ENCODE results near the gene GPC5.
"Not testable (repeated sequence)": the region's sequence is repeated elsewhere in the genome, so short reads cannot be mapped to it uniquely, and the experiment has no call there.

The GPC5 gene

DNA sequence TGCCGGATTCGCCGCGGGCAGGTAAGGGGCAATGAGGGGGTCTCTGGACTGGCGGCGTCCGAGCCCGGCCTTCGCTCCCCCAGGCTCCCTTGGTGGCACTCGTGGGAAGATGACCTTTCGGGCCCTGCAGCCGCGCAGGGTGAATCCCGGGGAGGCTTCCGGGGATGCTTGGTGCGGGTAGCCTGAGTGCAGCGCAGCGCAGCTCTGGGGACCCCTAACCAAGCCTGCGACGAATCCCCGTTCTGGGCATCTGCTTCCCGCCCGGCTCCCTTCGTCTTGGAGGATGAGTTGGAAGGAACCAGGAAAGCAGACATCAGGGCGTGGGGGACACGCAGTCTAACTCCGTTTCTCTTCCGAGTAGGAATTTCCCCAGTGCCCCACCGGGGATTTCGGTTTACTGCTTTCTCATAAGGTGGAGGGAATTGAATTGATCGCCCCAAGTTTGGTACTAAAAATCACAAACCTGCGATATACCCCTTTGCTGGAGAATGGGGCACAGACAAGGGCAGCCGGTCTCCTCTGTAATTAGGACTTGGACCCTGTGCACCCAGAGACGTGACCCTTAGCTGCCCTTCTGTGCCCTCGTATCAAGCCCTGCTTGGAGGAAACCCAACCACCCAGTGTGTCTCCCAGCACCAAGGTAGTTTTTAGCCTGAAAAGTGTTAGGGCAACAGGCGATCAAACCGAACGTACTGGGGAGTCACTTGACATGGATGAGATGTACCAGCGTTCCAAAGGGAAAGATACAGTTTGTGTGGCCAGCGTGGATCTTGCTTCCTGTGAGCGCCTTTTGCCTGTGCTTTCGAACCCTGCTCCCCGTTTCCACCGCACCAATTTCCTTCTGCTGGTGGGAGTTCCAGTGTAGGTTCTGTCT, 1.0 kb downstream of the GPC5 start:
- Mint-ChIP-seq H3K27me3 (peaks cover 11% of the 10 kb centered on the region), H3K9me3 (no peaks in the 10 kb centered on the region), H3K4me1 (peaks cover 39% of the 10 kb centered on the region), H3K36me3 (no peaks in the 10 kb centered on the region), H3K27ac (peak overlapping the region; percentile 59), H3K4me3 (peak overlapping the region; percentile 81)
- ATAC-seq, result peak; percentile 31

DNA sequence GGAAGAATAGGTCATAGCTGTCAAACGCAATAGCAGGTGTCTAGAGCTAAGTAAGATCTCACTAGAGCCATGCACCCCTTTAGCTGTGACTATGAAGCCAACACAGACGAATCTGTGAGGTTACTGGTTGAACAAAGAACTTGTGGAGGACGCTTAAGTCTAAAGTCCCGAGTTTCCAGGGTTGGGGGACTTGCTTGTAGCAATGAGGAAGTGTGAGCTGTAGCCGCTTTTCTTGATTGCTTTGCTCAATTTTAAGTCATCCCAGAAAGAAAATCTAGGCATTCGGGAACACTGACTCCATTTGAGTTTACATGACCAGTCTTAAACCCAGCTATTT, 1.6 kb downstream of the GPC5 start:
- Mint-ChIP-seq H3K36me3 (no peaks in the 10 kb centered on the region), H3K27me3 (peaks cover 5% of the 10 kb centered on the region), H3K27ac (no peak overlapping the region), H3K4me3 (no peak overlapping the region), H3K4me1 (peaks cover 40% of the 10 kb centered on the region), H3K9me3 (no peaks in the 10 kb centered on the region)
- no peak for ATAC-seq

DNA sequence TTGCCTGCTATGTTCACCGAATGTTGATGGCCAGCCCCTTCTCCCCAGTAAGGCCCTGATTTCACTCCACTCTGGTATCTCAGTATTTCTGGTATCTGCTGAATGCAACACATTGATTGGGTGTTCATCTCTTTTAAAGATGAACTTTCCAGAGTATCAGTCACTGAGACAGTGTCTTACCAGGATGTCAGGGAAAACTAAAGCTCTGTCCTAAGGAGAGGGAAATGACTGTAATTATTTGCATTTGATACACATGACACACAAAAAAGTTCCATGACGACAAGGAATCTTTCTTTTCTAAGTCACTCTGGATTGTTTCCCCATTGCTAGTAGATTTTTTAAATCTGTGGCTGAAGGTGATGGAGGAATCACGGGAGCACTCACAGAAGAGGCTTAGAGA, 2.2 kb downstream of the GPC5 start:
- Mint-ChIP-seq H3K9me3 (no peaks in the 10 kb centered on the region), H3K27me3 (no peaks in the 10 kb centered on the region), H3K4me3 (no peak overlapping the region), H3K36me3 (no peaks in the 10 kb centered on the region), H3K4me1 (peaks cover 47% of the 10 kb centered on the region), H3K27ac (no peak overlapping the region)
- no peak for ATAC-seq

DNA sequence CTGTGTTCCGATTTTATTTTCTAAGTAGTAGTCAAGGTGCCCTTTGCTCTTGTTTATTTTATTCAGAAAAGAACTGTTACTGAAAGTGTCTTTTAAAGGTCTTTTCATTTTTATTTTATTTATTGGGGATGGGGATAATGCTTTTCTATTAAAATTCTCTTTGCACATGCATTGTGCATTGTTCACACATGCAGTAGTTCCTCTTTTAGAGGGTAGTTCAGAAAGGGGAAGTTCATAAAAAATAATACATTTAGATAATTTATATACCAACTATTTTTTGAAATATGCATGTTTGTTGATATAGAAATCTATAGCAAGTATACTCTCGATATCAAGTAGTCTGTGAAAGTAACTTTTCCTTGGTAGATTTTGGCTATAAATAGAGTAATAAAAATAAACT, 3.5 kb downstream of the GPC5 start:
- ATAC-seq, result no peak
- Mint-ChIP-seq H3K27ac (no peak overlapping the region), H3K27me3 (no peaks in the 10 kb centered on the region), H3K36me3 (peaks cover 6% of the 10 kb centered on the region), H3K4me3 (no peak overlapping the region), H3K9me3 (peaks cover 3% of the 10 kb centered on the region), H3K4me1 (peaks cover 54% of the 10 kb centered on the region)

DNA sequence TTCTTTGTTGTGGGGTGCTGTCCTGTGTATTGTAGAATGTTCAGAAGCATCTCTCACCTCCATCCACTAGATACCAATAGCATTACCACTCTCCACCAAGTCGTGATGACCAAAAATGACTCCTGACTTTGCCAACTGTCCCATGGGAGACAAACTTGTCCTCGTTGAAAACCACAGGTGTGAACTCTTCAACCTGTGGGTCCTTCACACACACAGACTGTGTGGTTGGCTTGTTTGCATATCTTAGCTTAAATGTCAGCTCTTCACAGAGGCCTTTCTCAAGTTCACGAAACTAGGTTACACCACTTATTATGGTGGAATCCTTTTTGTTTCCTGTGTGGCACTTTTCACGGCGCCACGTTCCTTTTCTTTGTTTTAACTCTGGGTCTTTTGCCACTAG, 6.8 kb downstream of the GPC5 start:
- peak; percentile 60 for ATAC-seq
- H3K27me3 Mint-ChIP-seq, result no peaks in the 10 kb centered on the region

DNA sequence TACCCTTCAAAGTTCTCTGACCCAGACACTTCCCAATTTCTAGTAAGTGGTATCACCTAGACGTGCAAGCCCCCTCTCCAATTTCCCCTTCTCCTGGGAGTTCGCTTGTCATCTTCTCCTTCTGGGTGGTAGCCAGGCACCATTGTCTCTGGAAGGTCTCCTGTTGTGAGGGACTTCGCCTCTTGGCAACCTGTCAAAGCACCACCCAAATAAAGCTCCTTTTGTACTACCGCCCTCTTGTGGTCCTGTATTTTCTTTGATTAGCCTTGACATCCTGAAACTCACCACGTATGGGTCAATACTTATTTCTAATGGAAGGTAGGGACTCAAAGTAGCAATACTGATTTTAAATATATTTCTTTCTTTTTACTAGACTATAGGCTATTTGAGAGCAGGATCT, 8.2 kb downstream of the GPC5 start:
- H3K4me1 Mint-ChIP-seq, result peaks cover 27% of the 10 kb centered on the region
- no peaks in the 10 kb centered on the region for H3K27me3 Mint-ChIP-seq
- ATAC-seq, result no peak
- no peak overlapping the region for H3K4me3 Mint-ChIP-seq
- no peak overlapping the region for H3K27ac Mint-ChIP-seq
- H3K36me3 Mint-ChIP-seq, result peaks cover 6% of the 10 kb centered on the region
- H3K9me3 Mint-ChIP-seq, result peaks cover 3% of the 10 kb centered on the region

More for the DNA sequence above, 6.8 kb downstream of the GPC5 start:
- no peak overlapping the region for H3K27ac Mint-ChIP-seq
- H3K9me3 Mint-ChIP-seq, result peaks cover 3% of the 10 kb centered on the region
- H3K36me3 Mint-ChIP-seq, result peaks cover 6% of the 10 kb centered on the region
- H3K4me1 Mint-ChIP-seq, result peaks cover 31% of the 10 kb centered on the region
- H3K4me3 Mint-ChIP-seq, result no peak overlapping the region

DNA sequence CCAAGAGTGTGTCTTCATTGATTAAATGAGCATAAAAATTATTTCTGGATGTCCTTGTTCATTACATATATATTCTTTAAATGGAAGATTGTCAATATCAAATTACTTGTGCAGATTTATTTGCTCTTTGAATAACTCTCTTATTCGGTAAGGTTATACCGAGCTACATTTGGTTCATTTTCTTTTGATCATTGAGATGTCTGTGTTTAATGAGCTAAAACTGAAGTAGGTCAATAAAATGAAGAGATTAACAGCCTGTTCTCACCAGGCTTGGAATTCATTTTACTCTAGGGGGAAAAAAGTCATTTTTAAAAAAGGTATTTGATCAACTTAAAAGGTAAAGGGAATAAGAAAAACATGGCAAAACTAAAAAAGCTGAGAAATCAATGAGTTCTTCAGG, 10.6 kb downstream of the GPC5 start:
- Mint-ChIP-seq H3K27ac (no peak overlapping the region), H3K4me1 (peaks cover 15% of the 10 kb centered on the region), H3K4me3 (no peak overlapping the region), H3K9me3 (peaks cover 3% of the 10 kb centered on the region), H3K36me3 (peaks cover 6% of the 10 kb centered on the region), H3K27me3 (no peaks in the 10 kb centered on the region)
- ATAC-seq, result no peak

DNA sequence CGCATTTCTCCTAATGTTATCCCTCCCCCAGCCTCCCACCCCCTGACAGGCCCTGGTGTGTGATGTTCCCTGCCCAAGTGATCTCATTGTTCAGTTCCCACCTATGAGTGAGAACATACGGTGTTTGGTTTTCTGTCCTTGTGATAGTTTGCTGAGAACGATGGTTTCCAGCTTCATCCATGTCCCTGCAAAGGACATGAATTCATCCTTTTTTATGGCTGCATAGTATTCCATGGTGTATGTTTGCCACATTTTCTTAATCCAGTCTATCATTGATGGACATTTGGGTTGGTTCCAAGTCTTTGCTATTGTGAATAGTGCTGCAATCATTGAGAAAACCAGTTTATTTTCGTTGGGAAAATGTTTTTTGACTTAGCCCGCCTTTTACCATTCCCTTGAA, 18.2 kb downstream of the GPC5 start:
- not testable (repeated sequence) for H3K27ac Mint-ChIP-seq, H3K4me3 Mint-ChIP-seq, H3K9me3 Mint-ChIP-seq, H3K4me1 Mint-ChIP-seq, ATAC-seq, H3K36me3 Mint-ChIP-seq
- peaks cover 22% of the 10 kb centered on the region for H3K27me3 Mint-ChIP-seq

DNA sequence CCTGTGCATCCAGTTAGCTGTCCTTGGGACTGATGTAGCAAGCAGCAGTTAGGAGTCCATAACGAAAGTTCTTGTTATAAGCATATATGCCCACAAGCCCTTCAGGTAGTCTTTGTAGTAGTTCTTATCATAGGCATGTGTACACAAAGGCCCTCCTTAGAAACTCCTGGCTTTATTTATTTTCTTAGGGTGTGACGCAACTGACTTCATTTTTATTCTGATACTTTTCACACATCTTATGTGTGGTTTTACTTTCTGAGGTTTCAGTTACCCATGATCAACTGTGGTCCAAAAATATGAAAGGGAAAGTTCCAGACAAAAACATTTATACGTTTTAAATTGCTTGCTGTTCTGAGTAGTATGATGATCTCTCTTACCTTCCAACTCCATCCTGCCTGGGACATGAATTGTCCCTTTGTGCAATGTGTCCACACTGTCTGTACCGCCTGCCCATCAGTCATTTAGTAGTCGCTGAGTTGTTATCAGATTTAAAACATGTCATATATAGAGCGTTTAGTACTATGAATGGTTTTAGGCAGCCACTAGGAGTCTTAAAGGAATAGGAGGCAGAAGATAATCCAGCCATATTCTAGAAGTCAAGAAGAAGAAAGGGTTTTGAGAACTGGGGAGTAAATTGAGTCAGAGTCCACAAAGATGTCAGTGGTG, 19.4 kb downstream of the GPC5 start:
- Mint-ChIP-seq H3K4me3 (no peak overlapping the region), H3K27me3 (peaks cover 22% of the 10 kb centered on the region), H3K36me3 (no peaks in the 10 kb centered on the region), H3K4me1 (no peaks in the 10 kb centered on the region), H3K27ac (no peak overlapping the region), H3K9me3 (no peaks in the 10 kb centered on the region)
- no peak for ATAC-seq

DNA sequence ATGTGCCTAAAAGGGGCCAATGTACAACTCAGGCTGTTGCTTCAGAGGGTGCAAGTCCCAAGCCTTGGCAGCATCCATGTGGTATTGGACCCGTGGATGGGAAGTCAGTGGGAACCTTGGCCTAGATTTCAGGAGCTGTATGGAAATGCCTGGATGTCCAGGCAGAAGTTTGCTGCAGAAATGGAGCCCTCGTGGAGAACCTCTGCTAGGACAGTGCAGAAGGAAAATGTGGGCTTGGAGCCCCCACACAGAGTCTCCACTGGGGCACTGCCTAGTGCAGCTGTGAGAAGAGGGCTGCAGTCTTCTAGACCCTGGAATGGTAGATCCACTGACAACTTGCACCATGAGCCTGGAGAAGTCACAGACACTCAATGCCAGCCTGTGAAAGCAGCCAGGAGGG, 28.5 kb downstream of the GPC5 start:
- Mint-ChIP-seq H3K27me3 (no peaks in the 10 kb centered on the region), H3K4me1 (no peaks in the 10 kb centered on the region), H3K36me3 (peaks cover 6% of the 10 kb centered on the region), H3K9me3 (peaks cover 21% of the 10 kb centered on the region), H3K27ac (no peak overlapping the region), H3K4me3 (no peak overlapping the region)
- no peak for ATAC-seq

DNA sequence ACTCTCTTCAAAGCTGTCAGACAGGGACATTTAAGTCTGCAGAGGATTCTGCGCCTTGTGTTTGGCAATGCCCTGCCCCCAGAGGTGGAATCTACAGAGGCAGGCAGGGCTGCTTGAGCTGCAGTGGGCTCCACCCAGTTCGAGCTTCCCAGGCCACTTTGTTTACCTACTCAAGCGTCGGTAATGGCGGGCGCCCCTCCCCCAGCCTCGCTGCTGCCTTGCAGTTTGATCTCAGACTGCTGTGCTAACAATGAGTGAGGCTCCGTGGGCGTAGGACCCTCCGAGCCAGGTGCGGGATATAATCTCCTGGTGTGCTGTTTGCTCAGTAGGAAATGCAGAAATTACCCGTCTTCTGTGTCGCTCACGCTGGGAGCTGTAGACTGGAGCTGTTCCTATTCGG, 40.3 kb downstream of the GPC5 start:
- H3K36me3 Mint-ChIP-seq, H3K9me3 Mint-ChIP-seq, H3K27ac Mint-ChIP-seq, H3K4me3 Mint-ChIP-seq, H3K4me1 Mint-ChIP-seq, ATAC-seq: not testable (repeated sequence)
- peaks cover 13% of the 10 kb centered on the region for H3K27me3 Mint-ChIP-seq

DNA sequence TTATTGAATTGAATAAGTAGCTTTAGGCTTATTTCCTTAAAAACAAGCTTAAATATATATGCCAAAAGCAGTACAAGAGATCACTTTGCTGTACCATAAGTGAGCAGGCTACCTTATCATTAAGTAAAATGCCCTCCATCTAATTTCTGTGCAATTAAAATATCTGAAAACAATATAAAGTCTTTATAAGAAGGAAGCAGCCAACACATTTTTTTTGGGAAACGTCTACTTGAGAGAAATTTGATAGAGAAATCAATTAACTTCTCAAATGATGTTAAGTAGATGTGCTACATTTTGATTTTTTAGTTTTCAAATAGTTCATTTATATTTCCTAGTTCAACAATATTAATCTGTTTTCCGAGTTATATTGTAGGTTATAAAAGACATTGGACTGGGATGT, 52.5 kb downstream of the GPC5 start:
- Mint-ChIP-seq H3K4me3 (no peak overlapping the region), H3K27me3 (peaks cover 6% of the 10 kb centered on the region), H3K9me3 (no peaks in the 10 kb centered on the region), H3K27ac (no peak overlapping the region), H3K4me1 (no peaks in the 10 kb centered on the region), H3K36me3 (no peaks in the 10 kb centered on the region)
- no peak for ATAC-seq

DNA sequence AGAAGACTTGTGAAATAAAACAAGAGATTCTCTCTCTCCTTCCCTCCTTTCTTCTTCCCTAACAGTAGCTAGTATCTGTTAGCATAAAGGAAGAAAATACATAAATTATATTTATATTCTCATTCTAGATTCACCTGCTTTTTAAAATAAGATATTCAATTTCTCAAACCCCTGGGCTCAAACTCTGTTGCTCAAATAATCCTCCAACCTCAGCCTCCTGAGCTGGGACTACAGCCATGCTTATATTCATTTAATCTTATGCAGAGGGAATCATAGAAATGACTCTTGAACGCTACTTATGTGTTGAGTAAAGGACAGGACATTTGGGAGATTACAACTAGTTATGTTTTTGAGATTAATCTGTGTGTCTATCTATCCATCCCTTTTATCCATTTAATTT, 56.2 kb downstream of the GPC5 start:
- Mint-ChIP-seq H3K36me3 (no peaks in the 10 kb centered on the region), H3K4me3 (no peak overlapping the region), H3K4me1 (no peaks in the 10 kb centered on the region), H3K27ac (no peak overlapping the region), H3K27me3 (peaks cover 18% of the 10 kb centered on the region), H3K9me3 (no peaks in the 10 kb centered on the region)
- no peak for ATAC-seq

DNA sequence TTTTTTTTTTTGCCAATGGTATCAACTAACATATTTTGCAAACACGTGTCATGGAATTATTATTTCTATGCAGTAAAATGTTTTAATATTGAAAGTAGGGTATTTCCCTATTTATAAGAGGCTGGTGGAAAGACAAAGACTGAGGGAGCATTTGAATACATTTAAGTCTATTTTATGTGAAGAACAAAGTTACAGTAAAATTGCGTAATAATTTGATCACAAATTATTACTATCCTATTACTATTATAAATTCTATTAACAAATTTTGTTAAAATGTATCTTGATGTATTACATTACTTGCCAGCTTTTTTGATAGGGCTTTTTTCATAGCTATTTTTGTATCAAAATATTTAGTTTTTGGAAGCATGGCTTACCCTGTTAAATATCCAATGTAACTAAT, 58.4 kb downstream of the GPC5 start:
- Mint-ChIP-seq H3K4me1 (no peaks in the 10 kb centered on the region), H3K36me3 (no peaks in the 10 kb centered on the region), H3K4me3 (no peak overlapping the region), H3K9me3 (no peaks in the 10 kb centered on the region), H3K27ac (no peak overlapping the region), H3K27me3 (peaks cover 18% of the 10 kb centered on the region)
- no peak for ATAC-seq

DNA sequence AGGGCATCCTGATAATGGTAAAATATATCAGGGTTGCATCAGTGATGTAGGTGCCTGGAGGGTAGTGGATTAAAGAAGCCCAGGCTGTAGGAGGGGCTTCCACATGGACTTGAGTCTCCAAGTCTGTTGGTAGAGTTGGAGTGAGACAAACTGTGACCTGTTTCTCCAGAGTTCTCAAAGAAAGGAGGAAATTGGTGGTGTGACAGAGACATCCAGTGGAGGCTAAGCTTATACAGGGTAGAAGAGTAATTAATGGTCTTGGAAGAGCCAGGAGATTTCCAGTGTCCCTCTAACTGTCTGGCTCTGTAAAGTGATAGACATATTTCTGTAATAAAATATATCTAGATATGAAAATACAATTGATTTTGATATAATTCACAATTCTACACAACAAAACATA, 61.1 kb downstream of the GPC5 start:
- Mint-ChIP-seq H3K4me1 (no peaks in the 10 kb centered on the region), H3K27me3 (peaks cover 18% of the 10 kb centered on the region), H3K36me3 (no peaks in the 10 kb centered on the region), H3K9me3 (no peaks in the 10 kb centered on the region), H3K27ac (no peak overlapping the region), H3K4me3 (no peak overlapping the region)
- no peak for ATAC-seq

DNA sequence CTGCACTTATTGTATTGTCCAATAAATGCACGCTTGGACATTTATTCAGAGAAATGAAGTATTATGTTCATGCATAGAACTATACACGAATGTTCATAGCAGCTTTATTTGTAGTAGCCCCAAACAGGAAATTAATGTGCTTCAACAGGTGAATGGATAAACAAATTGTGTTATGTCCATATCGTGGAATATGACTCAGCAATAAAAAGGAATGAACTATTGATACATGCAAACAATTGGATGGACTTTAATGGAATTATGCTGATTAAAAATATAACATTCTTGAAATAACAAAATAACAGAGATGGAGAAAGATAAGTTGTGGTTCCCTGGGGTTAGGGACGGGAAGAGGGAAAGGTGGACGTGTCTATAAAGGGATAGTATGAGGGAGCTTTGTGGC, 65.9 kb downstream of the GPC5 start:
- Mint-ChIP-seq H3K36me3 (no peaks in the 10 kb centered on the region), H3K9me3 (no peaks in the 10 kb centered on the region), H3K4me1 (no peaks in the 10 kb centered on the region), H3K27me3 (no peaks in the 10 kb centered on the region), H3K4me3 (no peak overlapping the region), H3K27ac (no peak overlapping the region)
- ATAC-seq, result no peak
